MG63 (cell line): ENCODE measurements around the gene CTXN3. TPM values are rescaled to one million over a fixed set of nuclear protein-coding genes. Genes with fewer than 3 reads are reported as not detected.
A peak's percentile ranks its signal among the peaks of the same experiment; 100 is the strongest.
"Not testable (repeated sequence)": the region's sequence is repeated elsewhere in the genome, so short reads cannot be mapped to it uniquely, and the experiment has no call there.

Source experiments
- DNase-seq: peaks from one replicate; pipeline ENCODE4 v3.0.0-alpha.2; 2020
- H3K27me3 ChIP-seq: fragments of 250-450 bp; sonication (Bioruptor Pico); 2 replicates; pipeline ENCODE4 v1.5.1; 2020; ENCODE audit warnings: mild to moderate bottlenecking, moderate library complexity
- H3K36me3 ChIP-seq: fragments of 250-450 bp; sonication (Bioruptor Pico); 2 replicates; pipeline ENCODE4 v1.5.1; 2020; ENCODE audit warnings: mild to moderate bottlenecking, moderate library complexity
- H3K4me3 ChIP-seq: fragments of 250-450 bp; sonication (Bioruptor Pico); 2 replicates; pipeline ENCODE4 v1.5.1; 2020; ENCODE audit warnings: mild to moderate bottlenecking, moderate library complexity
- H3K9me3 ChIP-seq: fragments of 250-450 bp; sonication (Bioruptor Pico); 2 replicates; pipeline ENCODE4 v1.5.1; 2020; ENCODE audit warnings: mild to moderate bottlenecking, moderate library complexity
- total RNA-seq: library from RNA; depleted of rRNA; stranded (reverse); fragments of >200 nt; shearing (Covaris generic); gene quantifications from 2 replicates; pipeline ENCODE4 v1.2.3, GENCODE V29; 2014; ENCODE audit warnings: low replicate concordance

The CTXN3 gene
- total RNA-seq, 1 experiment from 2014 or later = not detected

DNA sequence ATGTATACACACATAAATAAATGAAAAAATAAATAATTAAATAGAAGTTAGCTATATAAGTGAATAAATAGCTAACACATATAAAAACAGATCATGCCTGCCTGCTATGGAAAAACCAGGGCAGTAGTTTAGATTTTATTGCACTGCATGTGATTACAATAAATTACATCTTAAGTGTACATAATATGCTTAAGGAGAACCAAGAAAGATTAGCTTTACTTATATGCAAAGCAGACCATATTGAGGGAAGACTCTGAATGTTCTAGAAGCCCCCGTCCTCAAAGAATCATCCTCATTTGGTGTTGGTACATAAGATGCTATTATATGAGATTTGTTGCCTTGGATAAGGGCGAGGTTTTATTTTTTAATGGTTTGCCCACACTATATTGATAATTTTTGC lies 5.9 kb upstream of the CTXN3 start:
- DNase-seq = no peak
- no peak overlapping the region for H3K4me3 ChIP-seq

DNA sequence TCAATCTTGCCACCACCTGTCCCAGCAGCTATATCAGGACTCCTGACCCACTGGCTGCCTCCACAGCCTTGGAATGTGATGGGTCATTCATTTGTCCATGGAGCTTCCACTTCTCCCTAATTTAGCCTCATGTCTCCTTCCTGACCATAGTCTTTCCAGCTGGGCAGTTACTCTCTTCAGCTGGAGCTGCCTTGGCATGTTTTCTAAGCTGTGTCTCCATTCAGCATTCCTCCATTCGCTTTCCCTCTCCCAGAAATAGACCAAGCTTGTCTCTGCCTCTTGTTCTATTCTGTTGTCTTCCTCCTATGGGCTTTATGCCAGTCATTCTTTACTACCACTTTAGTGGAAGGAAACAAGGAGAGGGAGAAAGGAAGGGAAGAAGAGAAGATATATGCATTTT lies 5.3 kb upstream of the CTXN3 start:
- Histone ChIP-seq H3K4me3 (no peak overlapping the region), H3K36me3 (no peaks in the 10 kb centered on the region), H3K9me3 (no peaks in the 10 kb centered on the region), H3K27me3 (peaks cover 2% of the 10 kb centered on the region; the same call in 1 of the 2 replicates)
- DNase-seq = no peak

More for the DNA sequence above, 5.9 kb upstream of the CTXN3 start:
- no peaks in the 10 kb centered on the region for H3K36me3 ChIP-seq
- H3K9me3 ChIP-seq = no peaks in the 10 kb centered on the region
- H3K27me3 ChIP-seq = peaks cover 2% of the 10 kb centered on the region; the same call in 1 of the 2 replicates

DNA sequence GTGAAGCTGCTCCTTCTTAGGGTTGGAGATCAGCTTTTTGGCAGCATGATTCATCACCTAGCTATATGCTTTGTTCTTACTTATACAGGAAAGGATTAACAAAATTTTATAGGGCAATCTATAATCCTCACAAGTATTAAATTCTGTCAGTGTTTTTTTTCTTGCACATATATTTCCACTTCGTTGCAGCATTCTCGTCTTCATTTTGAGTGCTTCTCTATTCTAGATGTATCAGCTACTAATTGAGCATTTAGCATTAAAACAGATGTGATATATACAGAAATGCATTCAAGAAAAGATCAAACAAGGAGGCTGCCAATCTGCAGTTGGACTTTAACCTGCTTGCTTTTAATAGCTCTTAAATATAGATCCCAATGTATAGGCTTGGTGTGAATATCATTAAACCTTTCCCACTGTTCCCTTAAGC lies 3.6 kb upstream of the CTXN3 start:
- H3K27me3 ChIP-seq = no peaks in the 10 kb centered on the region; the same call in 1 of the 2 replicates
- no peaks in the 10 kb centered on the region for H3K9me3 ChIP-seq
- H3K4me3 ChIP-seq = no peak overlapping the region
- no peak for DNase-seq
- H3K36me3 ChIP-seq = no peaks in the 10 kb centered on the region

DNA sequence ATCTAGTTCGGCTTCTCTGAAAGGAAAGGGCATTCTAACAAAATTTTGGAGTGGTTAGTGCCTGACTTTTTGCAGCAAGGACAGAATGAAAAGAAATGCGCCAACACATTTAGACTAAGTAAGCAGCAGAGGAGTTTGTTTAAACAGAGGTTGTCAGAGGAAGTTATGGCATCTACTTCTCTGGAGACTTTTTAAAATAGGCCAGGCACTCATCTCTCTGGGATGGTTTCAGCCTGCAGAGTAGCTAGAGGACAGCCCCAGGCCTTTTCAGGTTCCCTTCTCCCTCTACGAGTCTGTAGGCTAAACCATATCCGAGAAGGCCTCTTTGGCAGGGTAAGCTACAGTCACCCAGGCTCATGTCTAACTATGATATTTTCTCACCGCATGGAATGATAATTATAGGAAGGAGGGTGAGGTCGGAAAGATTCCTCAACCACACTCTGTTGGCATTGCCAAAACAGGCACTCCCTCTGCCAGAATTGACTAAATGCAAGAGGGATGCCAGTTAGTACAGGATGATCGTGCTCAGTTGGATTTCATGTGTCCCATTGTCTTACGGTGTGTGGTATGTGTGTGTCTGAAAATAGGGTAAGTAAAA lies 1.4 kb upstream of the CTXN3 start:
- Histone ChIP-seq H3K9me3 (no peaks in the 10 kb centered on the region), H3K36me3 (no peaks in the 10 kb centered on the region)
- DNase-seq = peak; percentile 88

DNA sequence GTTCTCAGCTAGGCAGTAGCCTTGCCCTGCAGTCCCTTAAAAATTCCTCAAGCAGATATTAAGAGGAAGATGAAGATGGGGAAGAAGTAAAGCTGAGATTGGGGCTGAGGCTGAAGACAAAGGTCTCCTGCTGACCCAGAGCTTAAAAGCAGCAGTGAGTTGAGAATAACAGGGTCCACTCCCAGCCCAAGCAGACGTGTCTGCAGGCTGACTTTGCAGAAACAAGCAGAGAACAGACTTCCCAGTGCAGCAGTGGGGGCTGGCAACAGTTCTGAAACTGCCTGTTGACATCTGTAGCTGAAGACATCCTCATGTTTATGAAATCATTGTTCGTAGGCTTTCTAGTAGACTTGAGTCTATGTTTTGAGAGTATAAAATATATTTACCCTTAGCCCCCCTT lies 1.1 kb downstream of the CTXN3 start:
- Histone ChIP-seq H3K36me3 (no peaks in the 10 kb centered on the region), H3K27me3 (peaks cover 4% of the 10 kb centered on the region; the same call in 1 of the 2 replicates), H3K9me3 (no peaks in the 10 kb centered on the region), H3K4me3 (no peak overlapping the region)
- DNase-seq = no peak

More for the DNA sequence above, 1.4 kb upstream of the CTXN3 start:
- no peaks in the 10 kb centered on the region for H3K27me3 ChIP-seq
- no peak overlapping the region for H3K4me3 ChIP-seq

DNA sequence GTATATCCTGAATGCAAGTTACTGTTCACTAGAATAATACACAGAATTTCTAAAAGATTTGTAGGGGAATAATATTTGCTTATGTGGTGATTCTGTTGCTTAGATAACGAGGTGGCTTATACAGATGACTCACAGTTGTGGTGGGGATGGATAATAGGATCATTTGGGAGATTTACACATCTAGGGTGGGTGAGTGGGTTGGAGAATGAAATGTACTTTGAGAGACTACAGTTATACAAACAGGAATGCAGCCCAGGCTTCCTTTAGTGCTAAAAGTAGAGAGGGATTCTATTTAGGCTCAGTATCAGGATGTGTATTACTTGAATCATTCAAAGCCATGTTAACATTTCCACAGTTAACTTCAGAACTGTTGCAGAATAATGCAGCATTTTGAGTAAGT lies 1.8 kb downstream of the CTXN3 start:
- no peaks in the 10 kb centered on the region for H3K36me3 ChIP-seq
- peak; percentile 23 for DNase-seq
- no peak overlapping the region for H3K4me3 ChIP-seq
- H3K27me3 ChIP-seq = peaks cover 4% of the 10 kb centered on the region; the same call in 1 of the 2 replicates
- no peaks in the 10 kb centered on the region for H3K9me3 ChIP-seq

DNA sequence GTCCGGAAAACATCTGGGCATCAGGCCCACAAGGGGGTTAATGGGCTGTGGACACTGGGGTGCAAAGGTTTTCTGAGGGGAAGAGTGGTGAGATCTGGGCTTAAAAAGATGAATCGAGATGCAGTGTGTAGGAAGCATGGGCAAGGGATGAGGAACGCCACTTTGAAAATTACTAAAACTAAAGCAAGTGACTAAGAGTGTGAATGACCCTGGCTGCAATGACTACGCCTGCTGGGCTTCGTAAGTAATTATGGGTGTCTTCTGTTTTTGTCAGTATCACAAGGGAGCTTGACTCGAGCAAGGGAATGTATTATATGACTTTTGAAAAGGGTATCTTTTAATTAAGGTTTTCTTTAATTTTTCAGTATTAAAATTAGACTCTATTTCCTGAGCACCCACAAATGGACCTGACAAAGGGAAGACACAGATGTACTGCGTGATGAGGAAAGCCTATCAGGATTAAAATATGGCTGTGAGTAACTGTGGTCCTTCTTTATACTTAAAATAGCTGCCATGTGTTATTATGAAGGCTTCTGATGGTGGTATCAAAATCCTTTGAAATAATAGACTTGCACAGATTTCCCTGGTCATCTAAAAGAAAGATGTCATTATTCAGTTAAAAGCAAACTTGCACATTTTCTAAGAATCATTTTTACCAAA lies 4.2 kb downstream of the CTXN3 start:
- Histone ChIP-seq H3K27me3 (peaks cover 11% of the 10 kb centered on the region), H3K9me3 (no peaks in the 10 kb centered on the region), H3K4me3 (no peak overlapping the region), H3K36me3 (no peaks in the 10 kb centered on the region)
- no peak for DNase-seq

DNA sequence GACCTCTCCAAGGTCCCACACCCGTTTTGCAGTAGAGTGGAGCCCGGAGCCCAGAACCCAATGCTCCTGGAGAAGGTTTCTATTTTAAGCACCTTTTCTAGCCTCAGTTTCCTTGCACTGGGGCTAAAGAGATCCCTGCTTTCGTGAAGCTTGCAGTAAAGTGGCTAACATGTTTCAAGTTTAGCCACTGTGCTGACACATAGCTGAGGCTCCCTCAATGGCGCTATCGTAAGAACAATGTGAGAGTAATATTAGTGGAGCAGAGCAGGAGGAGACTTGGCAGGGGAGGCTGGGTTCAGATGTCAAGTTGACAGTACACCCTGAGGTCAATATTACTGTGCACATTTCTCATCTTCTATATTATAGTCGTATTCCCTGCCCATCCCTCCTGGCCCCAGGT lies 7.9 kb downstream of the CTXN3 start:
- no peaks in the 10 kb centered on the region for H3K9me3 ChIP-seq
- DNase-seq = no peak
- H3K4me3 ChIP-seq = no peak overlapping the region
- no peaks in the 10 kb centered on the region for H3K36me3 ChIP-seq
- H3K27me3 ChIP-seq = peaks cover 11% of the 10 kb centered on the region

DNA sequence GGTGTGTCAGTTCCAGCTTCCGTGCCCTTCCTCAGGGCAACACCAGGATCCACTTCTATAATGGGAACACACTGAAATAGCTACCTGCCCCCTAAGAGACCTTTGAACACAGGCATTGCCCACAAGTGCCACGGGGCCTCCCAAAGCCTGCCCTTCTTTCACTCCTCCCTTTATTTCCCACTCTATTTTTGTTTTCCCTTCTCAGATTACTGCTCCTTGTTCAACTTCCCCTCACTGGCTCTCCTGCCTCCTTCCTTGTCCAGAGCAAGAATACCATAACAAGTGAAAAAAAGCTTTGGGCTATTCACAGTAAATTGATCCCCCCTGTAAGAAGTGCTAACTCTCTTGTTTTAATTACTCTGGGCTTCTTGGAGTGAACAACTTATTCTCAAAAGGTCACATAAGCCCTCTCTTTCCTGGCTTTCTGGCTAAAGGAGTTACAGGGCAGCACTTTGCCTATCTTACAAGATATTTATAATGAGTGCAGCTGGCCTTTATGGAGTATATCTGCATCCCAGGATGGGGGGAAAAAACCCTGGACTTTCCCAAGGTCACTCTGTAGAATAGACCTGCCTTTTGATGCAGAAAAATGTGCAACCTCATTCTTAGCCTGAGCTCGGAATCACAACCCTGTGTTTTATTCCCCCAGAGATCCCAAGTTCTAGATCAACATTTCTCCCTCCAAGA lies 11.3 kb downstream of the CTXN3 start:
- Histone ChIP-seq H3K4me3 (no peak overlapping the region), H3K36me3 (no peaks in the 10 kb centered on the region), H3K9me3 (no peaks in the 10 kb centered on the region), H3K27me3 (peaks cover 8% of the 10 kb centered on the region; the same call in 1 of the 2 replicates)
- DNase-seq = no peak

DNA sequence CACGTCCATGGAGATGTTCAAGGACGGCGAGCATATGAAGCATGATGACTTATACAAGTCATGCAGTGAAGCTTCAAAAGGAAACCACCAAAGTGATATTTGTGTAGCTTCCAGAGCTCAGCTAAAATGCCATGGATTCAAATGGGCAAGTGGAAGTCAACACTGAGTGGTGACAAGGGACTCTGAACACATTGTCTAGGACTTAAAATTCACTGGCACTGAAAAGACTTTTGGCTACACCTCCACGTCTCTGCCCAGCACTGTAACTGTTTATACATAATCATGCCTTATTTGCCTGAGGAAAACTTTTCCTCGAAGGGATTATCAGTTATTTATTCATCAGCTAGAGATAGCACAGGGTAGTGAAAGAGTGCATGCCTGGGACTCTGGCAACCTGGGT lies 15.2 kb downstream of the CTXN3 start:
- no peaks in the 10 kb centered on the region for H3K9me3 ChIP-seq
- no peaks in the 10 kb centered on the region for H3K36me3 ChIP-seq
- H3K4me3 ChIP-seq = no peak overlapping the region
- no peak for DNase-seq
- H3K27me3 ChIP-seq = no peaks in the 10 kb centered on the region

DNA sequence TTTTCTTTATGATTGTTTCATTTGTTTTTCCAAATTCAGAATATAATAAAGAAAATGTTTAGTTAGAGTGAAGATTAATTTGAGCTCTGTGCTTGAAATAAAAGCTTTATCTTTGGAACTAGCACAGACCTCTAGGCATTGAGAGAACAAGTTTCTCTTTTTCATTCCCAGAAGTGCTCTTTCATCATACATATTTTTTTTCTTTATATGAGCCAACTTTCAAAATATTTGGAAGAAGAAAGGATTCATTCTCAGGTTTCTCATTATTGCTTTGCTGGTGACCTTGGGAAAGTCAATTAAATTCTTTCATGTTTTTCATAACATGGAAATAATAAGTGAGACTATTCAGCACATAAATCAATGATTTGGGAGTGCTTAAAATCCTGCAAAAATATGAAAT lies 16.8 kb downstream of the CTXN3 start:
- Histone ChIP-seq H3K4me3 (no peak overlapping the region), H3K36me3 (no peaks in the 10 kb centered on the region), H3K27me3 (no peaks in the 10 kb centered on the region), H3K9me3 (no peaks in the 10 kb centered on the region)
- no peak for DNase-seq

DNA sequence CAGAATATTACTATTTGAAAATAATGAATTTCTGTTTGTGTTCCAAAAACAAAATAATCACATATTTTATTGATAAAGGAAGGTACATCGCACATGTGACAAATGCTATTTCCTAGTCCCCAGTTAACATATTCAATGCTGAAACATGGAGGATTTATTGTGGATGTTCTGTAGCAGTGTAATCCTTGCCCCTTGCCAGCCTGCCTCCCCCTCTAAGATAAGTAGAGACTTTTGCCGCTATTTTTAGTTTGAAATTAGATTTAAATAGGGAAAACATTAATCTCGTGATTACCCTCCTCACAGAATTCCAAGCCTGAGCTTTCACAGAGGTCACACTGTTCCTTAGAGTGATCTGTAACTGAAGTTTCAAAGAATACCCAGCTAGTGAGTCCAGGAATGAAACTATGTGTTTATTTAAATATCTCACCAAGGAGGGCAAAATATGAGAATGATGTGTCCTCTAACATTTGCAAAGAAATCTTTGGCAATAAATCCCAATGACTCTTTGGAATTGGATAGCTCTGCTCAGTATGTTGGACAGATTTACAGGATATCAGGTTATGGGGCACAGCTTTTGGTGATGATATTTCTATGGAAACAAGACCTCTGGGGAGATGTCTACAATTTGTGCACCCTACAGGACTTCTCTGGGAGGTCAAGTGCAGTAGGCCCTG lies 17.3 kb downstream of the CTXN3 start:
- no peaks in the 10 kb centered on the region for H3K9me3 ChIP-seq
- peak; percentile 12 for DNase-seq
- no peaks in the 10 kb centered on the region for H3K27me3 ChIP-seq
- H3K4me3 ChIP-seq = no peak overlapping the region
- no peaks in the 10 kb centered on the region for H3K36me3 ChIP-seq

DNA sequence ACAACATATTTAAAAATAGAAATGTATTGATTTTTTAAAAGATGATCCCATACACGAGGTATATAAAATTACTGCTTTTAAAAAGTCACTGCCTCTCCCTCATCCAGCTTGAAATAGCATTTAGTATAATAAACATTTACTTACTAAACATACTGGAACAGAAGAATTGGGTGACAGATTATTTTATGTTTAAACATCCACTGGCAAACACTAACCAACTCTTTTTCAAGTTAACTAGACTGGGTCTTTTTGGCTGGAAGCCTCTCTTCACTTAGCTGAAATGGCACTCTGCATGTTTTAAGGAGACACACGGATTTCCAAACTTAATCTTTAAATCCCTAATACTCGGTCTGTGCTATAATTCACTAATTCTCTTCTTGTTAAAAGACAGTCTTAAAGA lies 19.0 kb downstream of the CTXN3 start:
- DNase-seq = no peak
- H3K9me3 ChIP-seq = no peaks in the 10 kb centered on the region
- no peak overlapping the region for H3K4me3 ChIP-seq
- H3K27me3 ChIP-seq = no peaks in the 10 kb centered on the region
- no peaks in the 10 kb centered on the region for H3K36me3 ChIP-seq

DNA sequence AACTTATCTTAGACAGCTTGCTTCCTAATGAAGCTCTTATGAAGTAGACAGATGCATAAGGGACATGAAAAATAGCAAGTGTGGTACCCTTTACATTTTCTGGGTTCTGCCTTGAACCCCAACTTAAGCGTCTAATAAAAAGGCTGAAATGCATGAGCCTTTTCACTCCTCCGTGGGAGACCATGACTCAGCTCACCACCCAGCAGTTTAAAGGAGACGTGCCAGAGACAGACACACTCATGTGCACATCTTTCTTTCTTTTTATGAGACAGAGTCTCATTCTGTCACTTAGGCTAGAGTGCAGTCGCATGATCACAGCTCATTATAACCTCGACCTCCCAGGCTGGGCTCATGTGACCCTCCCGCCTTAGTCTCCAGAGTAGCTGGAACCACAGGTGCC lies 22.3 kb downstream of the CTXN3 start:
- H3K27me3 ChIP-seq = no peaks in the 10 kb centered on the region
- no peaks in the 10 kb centered on the region for H3K36me3 ChIP-seq
- H3K4me3 ChIP-seq = no peak overlapping the region
- peak; percentile 25 for DNase-seq
- no peaks in the 10 kb centered on the region for H3K9me3 ChIP-seq

DNA sequence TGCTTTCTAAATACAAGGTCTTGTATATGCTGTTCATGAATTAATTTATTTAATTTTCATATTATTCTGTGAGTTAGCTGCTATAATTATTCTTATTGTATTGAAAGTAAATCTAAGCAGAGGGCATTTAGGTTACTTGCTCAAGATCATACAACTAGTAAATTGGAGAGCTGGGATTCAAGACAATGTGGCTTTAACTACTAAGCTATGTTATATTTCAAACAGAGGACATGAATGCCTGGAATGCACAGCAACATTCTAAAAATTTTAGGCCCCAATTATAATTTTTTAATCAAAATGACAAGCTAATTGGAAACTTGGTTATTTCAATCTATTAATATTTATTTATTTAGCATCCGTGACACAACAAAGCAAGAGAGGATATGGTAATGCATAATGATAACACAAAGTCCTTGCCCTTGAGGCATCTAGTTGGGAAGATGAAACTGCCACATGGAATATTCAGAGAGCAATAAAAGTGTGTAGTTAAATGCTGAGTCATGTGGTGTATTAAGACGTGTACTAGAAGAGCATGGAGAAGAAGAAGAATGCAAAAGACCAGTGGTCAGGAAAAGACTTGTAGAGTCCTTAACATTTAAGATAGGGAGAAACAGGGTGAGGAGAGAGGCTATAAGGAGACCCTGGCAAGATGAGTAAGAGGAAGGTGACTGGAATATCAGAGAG lies 24.4 kb downstream of the CTXN3 start:
- no peaks in the 10 kb centered on the region for H3K27me3 ChIP-seq
- H3K9me3 ChIP-seq = no peaks in the 10 kb centered on the region
- no peak overlapping the region for H3K4me3 ChIP-seq
- no peak for DNase-seq
- H3K36me3 ChIP-seq = no peaks in the 10 kb centered on the region

DNA sequence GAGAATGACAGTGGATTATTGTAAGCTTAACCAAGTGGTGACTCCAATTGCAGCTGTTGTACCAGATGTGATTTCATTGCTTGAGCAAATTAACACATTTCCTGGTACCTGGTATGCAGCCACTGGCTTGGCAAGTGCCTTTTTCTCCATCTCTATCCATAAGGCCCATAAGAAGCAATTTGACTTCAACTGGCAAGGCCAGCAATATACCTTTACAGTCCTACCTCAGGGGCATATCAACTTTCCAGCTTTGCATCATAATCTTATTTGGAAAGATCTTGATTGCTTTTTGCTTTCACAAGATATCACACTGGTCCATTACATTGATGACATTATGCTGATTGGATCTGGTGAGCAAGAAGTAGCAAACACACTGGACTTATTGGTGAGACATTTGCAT lies 28.1 kb downstream of the CTXN3 start:
- not testable (repeated sequence) for H3K27me3 ChIP-seq, H3K4me3 ChIP-seq, H3K9me3 ChIP-seq, DNase-seq, H3K36me3 ChIP-seq
